Fibroblast of gingiva (primary cell): ENCODE data around the gene PARD6B.
"Not testable (repeated sequence)": the region's sequence is repeated elsewhere in the genome, so short reads cannot be mapped to it uniquely, and the experiment has no call there.

ENCODE experiments used
- DNase-seq: peaks from one replicate; pipeline ENCODE4 v3.0.0-alpha.2; 2011; ENCODE audit warnings: low read depth

PARD6B gene

DNA sequence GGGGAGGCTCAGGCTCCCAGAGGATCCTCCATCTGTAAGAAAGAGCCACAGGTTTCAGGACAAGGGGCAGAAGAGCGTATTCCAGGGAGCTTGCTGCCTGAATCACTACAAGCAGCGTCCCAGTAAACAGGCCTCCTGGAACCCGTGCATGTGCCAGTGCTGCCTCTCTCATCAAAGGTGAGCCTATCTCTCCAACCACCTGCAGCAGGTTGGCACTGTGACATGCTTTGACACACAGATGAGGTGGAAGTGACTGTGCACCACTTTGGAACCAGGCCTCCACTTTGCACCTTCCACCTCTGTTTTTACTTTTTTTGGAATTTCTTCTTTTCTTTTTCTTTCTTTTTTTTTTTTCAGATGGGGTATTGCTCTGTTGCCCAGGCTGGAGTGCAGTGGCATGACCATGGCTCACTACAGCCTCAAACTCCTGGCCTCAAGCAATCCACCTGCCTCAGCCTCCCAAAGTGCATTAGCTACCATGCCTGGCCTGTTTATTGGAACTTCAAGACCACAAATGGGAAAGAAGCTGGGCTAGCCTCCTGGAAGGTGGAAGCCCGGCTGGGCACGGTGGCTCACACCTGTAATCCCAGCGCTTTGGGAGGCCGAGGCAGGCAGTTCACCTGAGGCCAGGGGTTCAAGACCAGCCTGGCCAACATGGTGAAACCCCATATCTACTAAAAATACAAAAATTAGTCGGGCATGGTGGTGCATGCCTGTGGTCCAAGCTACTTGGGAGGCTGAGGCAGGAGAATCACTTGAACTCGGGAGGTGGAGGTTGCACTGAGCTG, 27.5 kb upstream of the PARD6B start:
- not testable (repeated sequence) for DNase-seq

GRCh38 chr20:50704514-50704913, 26.9 kb upstream of the PARD6B start:
- no peak for DNase-seq

DNA sequence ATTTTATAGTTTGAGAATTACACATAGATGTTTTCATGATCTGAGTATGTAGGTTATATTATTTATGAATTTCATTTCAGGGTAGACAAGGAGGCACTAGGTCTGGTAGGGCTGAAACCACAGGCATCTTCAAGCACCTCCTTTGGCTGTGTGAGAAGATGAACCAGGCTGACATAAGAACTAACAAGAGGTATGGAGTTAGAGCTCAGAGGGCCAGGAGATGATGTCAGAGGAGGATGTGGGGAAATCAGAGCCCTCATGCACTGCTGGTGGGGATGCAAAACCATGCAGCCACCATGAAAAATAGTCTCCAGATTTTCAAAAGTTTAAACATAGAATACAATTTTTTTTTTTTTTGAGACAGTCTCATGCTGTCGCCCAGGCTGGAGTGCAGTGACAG, 26.4 kb upstream of the PARD6B start:
- peak; percentile 39 for DNase-seq

- DNase-seq, result no peak
These were observed 22.3 kb upstream of the PARD6B start for GRCh38 chr20:50708845-50709635.

- no peak for DNase-seq
These were observed 21.8 kb upstream of the PARD6B start for GRCh38 chr20:50709636-50709973.

DNA sequence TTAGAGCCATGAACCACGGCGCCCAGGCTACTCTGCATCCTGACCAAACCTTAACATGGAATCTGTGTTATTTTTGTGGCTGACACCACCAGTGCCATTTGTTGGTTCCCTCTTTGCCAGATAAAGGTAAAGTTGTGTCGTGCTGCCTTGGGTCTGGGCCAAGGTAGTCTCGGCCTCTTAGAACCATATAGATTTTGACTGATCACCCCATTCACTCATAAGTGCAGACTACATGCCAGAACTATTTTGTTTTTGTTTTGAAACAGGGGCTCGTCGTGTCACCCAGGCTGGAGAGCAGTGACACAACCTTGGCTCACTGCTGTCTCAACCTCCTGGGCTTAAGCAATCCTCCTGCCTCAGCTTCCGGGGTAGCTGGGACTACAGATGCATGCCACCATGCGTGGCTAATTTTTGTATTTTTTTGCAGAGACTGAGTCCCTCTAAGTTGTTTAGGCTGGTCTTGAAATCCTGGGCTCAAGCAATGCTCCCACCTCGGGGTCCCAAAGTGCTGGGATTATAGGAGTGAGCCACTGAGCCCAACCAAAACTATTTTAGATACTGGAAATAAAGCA, 20.8 kb upstream of the PARD6B start:
- peak; percentile 74 for DNase-seq

GRCh38 chr20:50711113-50711825, 20.1 kb upstream of the PARD6B start:
- DNase-seq, result no peak

GRCh38 chr20:50712771-50713656, 18.4 kb upstream of the PARD6B start:
- DNase-seq, result no peak

DNA sequence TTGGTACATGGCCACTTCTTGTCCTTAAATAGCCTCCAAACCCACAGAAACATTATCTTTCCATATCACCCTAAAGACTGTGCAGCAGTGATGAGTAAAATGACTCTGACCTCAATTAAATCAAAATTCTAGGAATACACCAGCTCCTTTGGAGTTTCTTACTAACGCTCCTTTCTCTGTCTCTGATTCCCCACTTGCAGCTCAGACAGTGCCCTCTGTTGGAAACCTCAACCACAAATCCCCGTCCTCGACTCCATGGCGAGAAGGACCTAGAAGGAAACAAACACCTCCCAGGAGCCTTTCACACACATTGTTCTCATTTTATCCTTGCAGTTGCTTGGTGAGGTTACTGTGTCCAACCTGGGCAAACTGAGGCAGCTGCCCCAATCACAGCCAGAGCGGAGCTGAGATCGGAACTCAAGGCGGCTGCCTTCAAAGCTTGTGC, 17.7 kb upstream of the PARD6B start:
- DNase-seq, result peak; percentile 65

- DNase-seq, result not testable (repeated sequence)
These were observed 17.0 kb upstream of the PARD6B start for GRCh38 chr20:50714426-50714825.

- no peak for DNase-seq
These were observed 15.7 kb upstream of the PARD6B start for GRCh38 chr20:50715694-50716093.

- no peak for DNase-seq
These were observed 14.9 kb upstream of the PARD6B start for GRCh38 chr20:50716518-50716917.

- DNase-seq, result no peak
These were observed 14.1 kb upstream of the PARD6B start for GRCh38 chr20:50717312-50717711.

DNA sequence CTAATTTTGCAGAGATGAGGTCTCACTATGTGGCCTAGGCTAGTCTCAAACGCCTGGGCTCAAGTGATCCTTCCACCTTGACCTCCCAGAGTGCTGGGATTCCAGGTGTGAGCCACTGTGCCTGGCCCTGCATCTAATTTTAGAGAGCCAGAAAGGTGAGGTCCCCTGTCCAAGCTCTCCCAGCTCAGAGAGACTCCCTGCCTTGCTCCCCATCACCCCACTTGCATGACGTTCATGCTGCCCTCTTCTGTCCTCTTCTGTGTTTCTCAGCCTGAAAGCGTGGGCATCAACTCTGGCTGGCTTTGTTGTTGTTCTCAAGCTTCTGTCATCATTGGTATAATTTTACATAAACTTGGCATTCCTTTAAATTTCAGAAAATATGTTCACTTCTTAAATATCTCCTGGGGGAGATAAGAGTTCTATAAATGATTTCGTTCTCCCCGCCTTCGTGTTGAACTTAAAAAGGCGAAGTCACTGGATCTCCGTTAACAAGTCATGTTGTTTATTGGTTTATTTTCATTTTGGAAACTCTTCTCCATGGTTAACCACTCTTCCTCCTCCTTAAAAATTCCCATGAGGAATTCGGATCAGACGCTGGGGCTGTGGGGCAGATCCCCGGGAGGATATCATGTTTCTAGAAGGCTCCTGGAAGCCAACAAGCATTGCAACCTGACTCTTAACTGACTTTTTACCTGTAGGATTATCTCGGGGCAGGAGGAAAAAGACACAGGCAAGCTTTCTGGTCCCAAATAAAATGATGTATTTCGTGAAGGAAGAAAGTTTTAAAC, 13.2 kb upstream of the PARD6B start:
- DNase-seq, result peak; percentile 77

- DNase-seq, result no peak
These were observed 12.1 kb upstream of the PARD6B start for GRCh38 chr20:50719328-50719727.

DNA sequence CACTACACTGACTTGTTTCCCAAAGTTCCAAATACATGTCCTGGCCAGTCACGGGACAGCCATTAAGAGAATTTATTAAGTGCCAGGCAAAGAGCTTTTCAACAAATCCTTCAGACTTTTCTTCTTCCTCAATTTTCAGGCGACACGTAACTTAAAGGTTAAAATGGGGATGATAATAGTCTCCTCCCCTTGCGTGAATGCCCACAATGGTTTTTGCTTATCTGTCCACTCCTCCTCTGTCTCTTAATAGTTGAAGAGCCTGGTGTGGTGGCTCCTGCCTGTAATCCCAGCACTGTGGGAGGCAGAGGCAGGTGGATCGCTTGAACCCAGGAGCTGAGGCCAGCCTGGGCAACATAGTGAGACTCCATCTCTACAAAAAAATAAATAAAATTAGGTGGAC, 11.4 kb upstream of the PARD6B start:
- DNase-seq, result no peak

- no peak for DNase-seq
These were observed 10.8 kb upstream of the PARD6B start for GRCh38 chr20:50720582-50720981.

DNA sequence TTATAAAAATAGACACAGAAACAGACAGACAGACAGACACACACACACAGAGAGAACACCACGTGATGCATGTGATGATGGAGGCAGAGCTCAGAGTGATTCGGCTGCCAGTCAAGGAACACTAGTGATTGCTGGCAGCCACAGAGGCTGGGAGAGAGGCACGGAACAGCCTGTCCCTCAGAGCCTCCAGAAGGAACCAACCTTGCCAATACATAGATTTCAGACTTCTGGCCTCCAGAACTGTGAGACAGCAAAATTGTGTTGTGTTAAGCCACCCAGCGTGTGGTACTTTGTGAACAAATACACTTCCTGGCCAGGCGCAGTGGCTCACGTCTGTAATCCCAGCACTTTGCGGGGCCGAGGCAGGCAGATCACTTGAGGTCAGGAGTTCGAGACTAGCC, 9.5 kb upstream of the PARD6B start:
- DNase-seq, result peak; percentile 83

DNA sequence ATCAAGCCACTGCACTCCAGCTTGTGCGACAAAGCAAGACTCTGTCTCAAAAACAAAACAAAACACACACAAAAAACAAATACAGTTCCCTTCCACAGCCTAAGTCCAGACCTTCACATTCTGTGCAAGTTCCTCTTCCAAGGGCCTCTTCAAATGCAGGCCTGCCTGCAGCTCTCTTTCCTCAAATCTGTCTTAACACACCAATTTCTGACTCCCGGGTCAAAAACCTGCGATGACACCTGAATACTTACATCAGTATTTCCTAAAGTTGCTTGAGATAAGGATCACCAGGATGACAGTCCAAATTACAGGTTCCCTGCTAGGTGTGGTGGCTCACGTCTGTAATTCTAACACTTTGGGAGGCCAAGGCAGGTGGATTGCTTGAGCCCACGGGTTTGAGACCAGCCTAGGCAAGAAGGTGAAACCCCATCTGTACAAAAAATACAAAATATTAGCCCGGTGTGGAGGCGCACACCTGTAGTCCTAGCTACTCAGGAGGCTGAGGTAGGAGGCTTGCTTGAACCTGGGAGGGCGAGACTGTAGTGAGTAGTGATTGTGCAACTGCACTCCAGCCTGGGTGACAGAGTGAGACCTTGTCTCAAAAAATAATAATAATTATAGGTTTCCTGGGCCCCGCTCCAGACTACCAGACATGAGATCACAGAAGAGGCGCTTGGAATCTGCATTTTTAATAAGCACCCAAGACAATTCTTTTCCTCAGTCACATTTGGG, 8.8 kb upstream of the PARD6B start:
- DNase-seq, result no peak

GRCh38 chr20:50723672-50724071, 7.7 kb upstream of the PARD6B start:
- no peak for DNase-seq
